Mesendoderm (in vitro differentiated cells): ENCODE data around the gene FMR1.
A peak's percentile ranks its signal among the peaks of the same experiment; 100 is the strongest.

ENCODE experiments used
- DNase-seq: peaks from one replicate; pipeline ENCODE4 v3.0.0; 2013
- H2AK5ac ChIP-seq: 2 replicates; pipeline ENCODE4 v1.6.1; 2013; ENCODE audit warnings: low read length, inconsistent platforms
- H2BK120ac ChIP-seq: 2 replicates; pipeline ENCODE4 v1.6.1; 2013; ENCODE audit warnings: low read depth, mild to moderate bottlenecking, low read length, moderate library complexity, mixed read lengths
- H2BK15ac ChIP-seq: replicated peaks from 2 replicates; pipeline ENCODE4 v1.6.1; 2013; ENCODE audit warnings: low read depth, mild to moderate bottlenecking, moderate library complexity
- H2BK5ac ChIP-seq: 2 replicates; pipeline ENCODE4 v1.6.1; 2013; ENCODE audit warnings: low read length, inconsistent platforms
- H3K18ac ChIP-seq: 2 replicates; pipeline ENCODE4 v1.6.1; 2013; ENCODE audit warnings: mild to moderate bottlenecking, low read length, mixed read lengths
- H3K23ac ChIP-seq: one replicate; pipeline ENCODE4 v1.6.1; 2013; ENCODE audit warnings: low read length
- H3K27ac ChIP-seq: 2 replicates; pipeline ENCODE4 v1.5.1; 2013; ENCODE audit warnings: low read depth, mild to moderate bottlenecking, inconsistent platforms, low read length, moderate library complexity
- H3K27me3 ChIP-seq: 2 replicates; pipeline ENCODE4 v1.6.1; 2013; ENCODE audit warnings: low read length, control low read depth, mild to moderate bottlenecking, inconsistent platforms; ENCODE audit not compliant: insufficient read depth, poor library complexity
- H3K36me3 ChIP-seq: 2 replicates; pipeline ENCODE4 v1.6.1; 2013; ENCODE audit warnings: low read length, inconsistent platforms; ENCODE audit not compliant: control insufficient read depth, insufficient read depth
- H3K4ac ChIP-seq: one replicate; pipeline ENCODE4 v1.6.1; 2013; ENCODE audit warnings: low read depth, mild to moderate bottlenecking, low read length, moderate library complexity
- H3K4me1 ChIP-seq: 2 replicates; pipeline ENCODE4 v1.6.1; 2013; ENCODE audit warnings: low read depth, low read length, inconsistent platforms; ENCODE audit not compliant: control insufficient read depth
- H3K4me2 ChIP-seq: 2 replicates; pipeline ENCODE4 v1.6.1; 2013; ENCODE audit warnings: low read length
- H3K4me3 ChIP-seq: 2 replicates; pipeline ENCODE4 v1.5.1; 2013; ENCODE audit warnings: mild to moderate bottlenecking, low read length
- H3K56ac ChIP-seq: one replicate; pipeline ENCODE4 v1.6.1; 2013; ENCODE audit warnings: low read length
- H3K79me1 ChIP-seq: 2 replicates; pipeline ENCODE4 v1.6.1; 2013; ENCODE audit warnings: low read length, inconsistent platforms
- H3K79me2 ChIP-seq: 2 replicates; pipeline ENCODE4 v1.6.1; 2013; ENCODE audit warnings: mild to moderate bottlenecking, low read length; ENCODE audit not compliant: control insufficient read depth, insufficient read depth
- H3K9ac ChIP-seq: 2 replicates; pipeline ENCODE4 v1.6.1; 2013; ENCODE audit warnings: low read length, inconsistent platforms
- H4K5ac ChIP-seq: one replicate; pipeline ENCODE4 v1.6.1; 2013; ENCODE audit warnings: low read length
- H4K8ac ChIP-seq: one replicate; pipeline ENCODE4 v1.6.1; 2013; ENCODE audit warnings: low read depth, mild to moderate bottlenecking, control low read depth, low read length, moderate library complexity
- WGBS: extraction: QIAGEN DNeasy Blood & Tissue Kit; methylation state at CpG from one replicate; pipeline ENCODE4 v1.1.7; 2013; ENCODE audit warnings: low lambda C conversion rate, missing lambda C conversion rate; ENCODE audit not compliant: insufficient coverage; ENCODE audit errors: extremely low coverage; 5-methylcytosine and 5-hydroxymethylcytosine counted together

FMR1 gene

DNA sequence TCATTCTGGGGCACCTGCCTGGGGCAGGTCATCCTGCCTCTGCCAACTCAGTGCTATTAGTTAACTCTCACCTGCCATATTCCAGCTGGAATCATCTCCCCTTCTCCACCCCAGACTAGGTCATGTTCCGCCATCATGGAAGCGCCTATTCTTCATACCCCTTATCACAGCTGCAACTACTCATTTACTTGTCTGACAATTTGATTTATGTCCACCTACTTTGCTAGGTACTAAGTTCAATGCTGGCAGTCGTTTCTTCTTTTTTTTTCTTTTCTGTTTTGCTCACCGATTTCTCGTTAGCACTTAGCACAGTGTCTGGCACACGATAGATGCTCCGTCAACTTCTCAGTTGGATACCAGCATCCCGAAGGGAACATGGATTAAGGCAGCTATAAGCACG lies 1.1 kb upstream of the FMR1 start:
- Histone ChIP-seq H4K8ac (no peak overlapping the region), H3K4me1 (no peaks in the 10 kb centered on the region), H3K4me2 (no peak overlapping the region), H3K27ac (no peak overlapping the region), H3K79me2 (peaks cover 20% of the 10 kb centered on the region), H3K4me3 (no peak overlapping the region), H3K4ac (no peak overlapping the region), H2BK120ac (no peak overlapping the region), H3K9ac (no peak overlapping the region), H2BK5ac (no peak overlapping the region), H4K5ac (no peak overlapping the region), H3K18ac (no peak overlapping the region), H2AK5ac (no peak overlapping the region), H3K79me1 (no peaks in the 10 kb centered on the region), H3K23ac (no peak overlapping the region), H2BK15ac (no peak overlapping the region), H3K56ac (no peak overlapping the region), H3K36me3 (no peaks in the 10 kb centered on the region), H3K27me3 (no peaks in the 10 kb centered on the region)
- no CpG with 5 or more reads among the region's 9 CpGs for WGBS
- no peak for DNase-seq

DNA sequence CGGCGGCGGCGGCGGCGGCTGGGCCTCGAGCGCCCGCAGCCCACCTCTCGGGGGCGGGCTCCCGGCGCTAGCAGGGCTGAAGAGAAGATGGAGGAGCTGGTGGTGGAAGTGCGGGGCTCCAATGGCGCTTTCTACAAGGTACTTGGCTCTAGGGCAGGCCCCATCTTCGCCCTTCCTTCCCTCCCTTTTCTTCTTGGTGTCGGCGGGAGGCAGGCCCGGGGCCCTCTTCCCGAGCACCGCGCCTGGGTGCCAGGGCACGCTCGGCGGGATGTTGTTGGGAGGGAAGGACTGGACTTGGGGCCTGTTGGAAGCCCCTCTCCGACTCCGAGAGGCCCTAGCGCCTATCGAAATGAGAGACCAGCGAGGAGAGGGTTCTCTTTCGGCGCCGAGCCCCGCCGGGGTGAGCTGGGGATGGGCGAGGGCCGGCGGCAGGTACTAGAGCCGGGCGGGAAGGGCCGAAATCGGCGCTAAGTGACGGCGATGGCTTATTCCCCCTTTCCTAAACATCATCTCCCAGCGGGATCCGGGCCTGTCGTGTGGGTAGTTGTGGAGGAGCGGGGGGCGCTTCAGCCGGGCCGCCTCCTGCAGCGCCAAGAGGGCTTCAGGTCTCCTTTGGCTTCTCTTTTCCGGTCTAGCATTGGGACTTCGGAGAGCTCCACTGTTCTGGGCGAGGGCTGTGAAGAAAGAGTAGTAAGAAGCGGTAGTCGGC lies 528 bp downstream of the FMR1 start:
- Histone ChIP-seq H3K27me3 (no peaks in the 10 kb centered on the region), H3K36me3 (no peaks in the 10 kb centered on the region), H2BK5ac (no peak overlapping the region), H3K4ac (no peak overlapping the region), H3K18ac (peak overlapping the region; percentile 80), H3K79me1 (no peaks in the 10 kb centered on the region), H3K4me2 (no peak overlapping the region), H2BK120ac (no peak overlapping the region), H3K56ac (peak overlapping the region; percentile 88), H3K9ac (peak overlapping the region; percentile 83), H3K4me1 (no peaks in the 10 kb centered on the region), H4K8ac (no peak overlapping the region), H2BK15ac (no peak overlapping the region), H3K4me3 (peak overlapping the region; percentile 70), H2AK5ac (no peak overlapping the region), H3K79me2 (peaks cover 25% of the 10 kb centered on the region), H4K5ac (no peak overlapping the region), H3K27ac (peak overlapping the region; percentile 93), H3K23ac (no peak overlapping the region)
- peak; percentile 69 for DNase-seq
- no CpG with 5 or more reads among the region's 58 CpGs for WGBS

DNA sequence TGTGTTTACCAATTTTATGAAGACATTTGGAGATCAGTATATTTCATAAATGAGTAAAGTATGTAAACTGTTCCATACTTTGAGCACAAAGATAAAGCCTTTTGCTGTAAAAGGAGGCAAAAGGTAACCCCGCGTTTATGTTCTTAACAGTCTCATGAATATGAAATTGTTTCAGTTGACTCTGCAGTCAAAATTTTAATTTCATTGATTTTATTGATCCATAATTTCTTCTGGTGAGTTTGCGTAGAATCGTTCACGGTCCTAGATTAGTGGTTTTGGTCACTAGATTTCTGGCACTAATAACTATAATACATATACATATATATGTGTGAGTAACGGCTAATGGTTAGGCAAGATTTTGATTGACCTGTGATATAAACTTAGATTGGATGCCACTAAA lies 1.9 kb downstream of the FMR1 start:
- H3K4me3 ChIP-seq: no peak overlapping the region
- no peak overlapping the region for H2BK5ac ChIP-seq
- H2BK15ac ChIP-seq: no peak overlapping the region
- H3K79me1 ChIP-seq: no peaks in the 10 kb centered on the region
- H3K27me3 ChIP-seq: no peaks in the 10 kb centered on the region
- H3K18ac ChIP-seq: no peak overlapping the region
- no peak overlapping the region for H4K8ac ChIP-seq
- H2BK120ac ChIP-seq: no peak overlapping the region
- no peak overlapping the region for H3K27ac ChIP-seq
- H3K4me2 ChIP-seq: no peak overlapping the region
- no CpG with 5 or more reads among the region's 6 CpGs for WGBS
- peaks cover 31% of the 10 kb centered on the region for H3K79me2 ChIP-seq
- H3K9ac ChIP-seq: no peak overlapping the region
- no peak overlapping the region for H2AK5ac ChIP-seq
- H4K5ac ChIP-seq: no peak overlapping the region
- no peak overlapping the region for H3K56ac ChIP-seq
- H3K36me3 ChIP-seq: no peaks in the 10 kb centered on the region
- no peak for DNase-seq
- no peak overlapping the region for H3K23ac ChIP-seq
- H3K4me1 ChIP-seq: no peaks in the 10 kb centered on the region
- no peak overlapping the region for H3K4ac ChIP-seq

DNA sequence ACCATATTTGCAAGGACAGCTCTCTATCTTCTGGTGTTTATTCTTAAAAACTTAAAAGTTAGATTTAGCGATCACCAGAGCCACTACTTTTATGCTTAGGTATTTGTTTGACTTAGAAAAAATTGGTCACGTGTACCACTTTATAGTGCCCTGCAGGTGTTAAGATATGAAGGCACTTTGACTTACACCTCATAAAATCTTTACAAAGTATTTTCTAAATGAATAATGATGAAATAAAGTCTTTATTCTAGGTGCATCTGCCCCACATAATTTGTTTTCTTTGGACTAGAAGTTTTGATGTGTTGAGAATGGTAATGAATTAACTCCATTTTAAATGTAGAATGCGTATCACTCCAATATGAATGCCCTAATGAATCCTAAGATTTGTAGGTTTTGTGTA lies 2.9 kb downstream of the FMR1 start:
- Histone ChIP-seq H4K5ac (no peak overlapping the region), H3K18ac (no peak overlapping the region), H3K56ac (no peak overlapping the region), H3K79me2 (peaks cover 32% of the 10 kb centered on the region), H3K4me1 (no peaks in the 10 kb centered on the region), H3K4me2 (no peak overlapping the region), H2BK120ac (no peak overlapping the region), H2AK5ac (no peak overlapping the region), H3K23ac (no peak overlapping the region), H3K4me3 (no peak overlapping the region), H2BK15ac (no peak overlapping the region), H2BK5ac (no peak overlapping the region), H4K8ac (no peak overlapping the region), H3K36me3 (no peaks in the 10 kb centered on the region), H3K4ac (no peak overlapping the region), H3K79me1 (no peaks in the 10 kb centered on the region), H3K27me3 (no peaks in the 10 kb centered on the region), H3K9ac (no peak overlapping the region), H3K27ac (no peak overlapping the region)
- WGBS: no CpG with 5 or more reads among the region's 3 CpGs
- DNase-seq: no peak

DNA sequence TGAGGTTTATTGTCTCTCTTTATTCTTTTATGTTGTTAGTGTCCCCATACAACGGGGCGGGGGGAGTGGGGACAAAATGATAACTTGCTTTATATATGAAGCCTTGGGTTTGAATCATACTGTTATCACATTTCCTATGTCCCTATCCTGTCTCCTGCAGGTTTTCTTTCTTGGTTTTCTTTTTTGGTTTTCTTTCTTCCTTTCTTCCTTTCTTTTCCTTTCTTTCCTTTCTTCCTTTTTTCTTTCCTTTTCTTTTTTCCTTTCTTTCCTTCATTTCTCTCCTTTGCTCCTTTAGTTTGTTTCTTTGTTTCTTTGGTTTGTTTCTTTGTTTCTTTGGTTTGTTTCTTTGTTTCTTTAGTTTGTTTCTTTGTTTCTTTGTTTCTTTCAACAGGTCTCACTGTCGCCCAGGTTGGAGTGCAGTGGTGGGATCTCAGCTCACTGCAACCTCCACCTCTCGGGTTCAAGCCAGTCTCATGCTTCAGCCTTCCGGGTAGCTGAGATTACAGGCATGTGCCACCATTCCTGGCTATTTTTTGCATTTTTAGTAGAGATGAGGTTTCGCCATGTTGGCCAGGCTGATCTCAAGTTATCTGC lies 4.8 kb downstream of the FMR1 start:
- Histone ChIP-seq H3K27ac (no peak overlapping the region), H4K8ac (no peak overlapping the region)

More for the DNA sequence above, 4.8 kb downstream of the FMR1 start:
- no peak for DNase-seq
- H3K27me3 ChIP-seq: no peaks in the 10 kb centered on the region
- H2BK15ac ChIP-seq: no peak overlapping the region
- H3K4me1 ChIP-seq: no peaks in the 10 kb centered on the region
- H3K4me3 ChIP-seq: no peak overlapping the region
- H2AK5ac ChIP-seq: no peak overlapping the region
- no peak overlapping the region for H3K18ac ChIP-seq
- H3K36me3 ChIP-seq: no peaks in the 10 kb centered on the region
- no peaks in the 10 kb centered on the region for H3K79me1 ChIP-seq
- H2BK120ac ChIP-seq: no peak overlapping the region
- no CpG with 5 or more reads among the region's 6 CpGs for WGBS
- no peak overlapping the region for H4K5ac ChIP-seq
- H3K79me2 ChIP-seq: peaks cover 35% of the 10 kb centered on the region
- H3K9ac ChIP-seq: no peak overlapping the region
- H3K23ac ChIP-seq: no peak overlapping the region
- H3K4ac ChIP-seq: no peak overlapping the region
- no peak overlapping the region for H3K56ac ChIP-seq
- no peak overlapping the region for H3K4me2 ChIP-seq
- H2BK5ac ChIP-seq: no peak overlapping the region
